PC-9 (cell line): ENCODE data around the gene GATAD2A. TPM values are rescaled to one million over a fixed set of nuclear protein-coding genes. Genes with fewer than 3 reads are reported as not detected.

Experiments used
- BruUV-seq: library from RNA; stranded (reverse); fragments of 400-500 nt; replicated peaks from 2 replicates; lab custom pipeline; 2021; lab: Mats Ljungman, UMichigan
- CTCF ChIA-PET: fragments of 300-600 bp; sonication (Branson Sonifier 250); formaldehyde crosslinking; loops from one replicate; lab custom pipeline; 2022; ENCODE audit warnings: antibody characterized with exemption; lab: Charles Lee
- POLR2A ChIA-PET: fragments of 300-600 bp; sonication (Branson Sonifier 250); formaldehyde crosslinking; loops from one replicate; lab custom pipeline; 2022; ENCODE audit warnings: antibody characterized with exemption; ENCODE audit not compliant: unreplicated experiment; lab: Charles Lee
- DNase-seq, 2 experiments: peaks; one replicate each; pipeline versions ENCODE4 v3.0.0 to v3.0.0-alpha.2; 2015 to 2022; ENCODE audit warnings: mixed read lengths in 1 of 2
- H2AFZ ChIP-seq: fragments of 200-600 bp; sonication (generic); 2 replicates; pipeline ENCODE4 v1.8.1; 2017; ENCODE audit warnings: antibody characterized with exemption
- H3F3A ChIP-seq: fragments of 200-600 bp; sonication (generic); 2 replicates; pipeline ENCODE4 v1.8.1; 2017; ENCODE audit warnings: antibody characterized with exemption, mild to moderate bottlenecking, low read depth; ENCODE audit not compliant: insufficient read depth
- H3K27ac ChIP-seq: fragments of 200-600 bp; sonication (generic); 2 replicates; pipeline ENCODE4 v1.6.1; 2016; ENCODE audit warnings: mixed run types
- H3K27me3 ChIP-seq: fragments of 200-600 bp; sonication (generic); 2 replicates; pipeline ENCODE4 v1.6.1; 2016; ENCODE audit warnings: low read depth, mixed run types; ENCODE audit not compliant: insufficient read depth
- H3K36me3 ChIP-seq: fragments of 200-600 bp; sonication (generic); 2 replicates; pipeline ENCODE4 v1.6.1; 2016; ENCODE audit warnings: low read depth, mixed run types
- H3K4me1 ChIP-seq: fragments of 200-600 bp; sonication (generic); replicated peaks from 2 replicates; pipeline ENCODE4 v1.6.1; 2016; ENCODE audit warnings: mixed run types; ENCODE audit not compliant: insufficient read depth
- H3K4me2 ChIP-seq: fragments of 200-600 bp; sonication (generic); 2 replicates; pipeline ENCODE4 v1.6.1; 2017; ENCODE audit warnings: mixed run types
- H3K4me3 ChIP-seq: fragments of 200-600 bp; sonication (generic); 2 replicates; pipeline ENCODE4 v1.6.1; 2016; ENCODE audit warnings: mixed run types
- H3K79me2 ChIP-seq: fragments of 200-600 bp; sonication (generic); 2 replicates; pipeline ENCODE4 v1.6.1; 2017; ENCODE audit warnings: low read depth, mixed run types
- H3K9me2 ChIP-seq: fragments of 200-600 bp; sonication (generic); 2 replicates; pipeline ENCODE4 v1.8.1; 2017; ENCODE audit warnings: mild to moderate bottlenecking; ENCODE audit not compliant: insufficient read depth
- H3K9me3 ChIP-seq: fragments of 200-600 bp; sonication (generic); 2 replicates; pipeline ENCODE4 v1.8.1; 2016; ENCODE audit warnings: low read depth; ENCODE audit not compliant: insufficient read depth
- H4K20me1 ChIP-seq: fragments of 200-600 bp; sonication (generic); 2 replicates; pipeline ENCODE4 v1.8.1; 2017; ENCODE audit not compliant: insufficient read depth
- EZH2 ChIP-seq: fragments of 200-600 bp; sonication (generic); IDR thresholded peaks from 2 replicates; pipeline ENCODE4 v1.8.0; 2017; ENCODE audit warnings: antibody characterized with exemption, low read depth
- intact Hi-C: fragments of 100-400 bp; cut with micrococcal nuclease; formaldehyde crosslinking; loops from one replicate; pipeline ENCODE4 v1.10.0; 2022; ENCODE audit not compliant: unreplicated experiment
- total RNA-seq: library from RNA; stranded (reverse); gene quantifications from 2 replicates; pipeline ENCODE4 v1.2.3, GENCODE V29; 2021
- TF ChIP-seq, protein P1 (sequence below): fragments of 200-600 bp; sonication (generic); conservative IDR thresholded peaks from 2 replicates; pipeline ENCODE4 v1.6.1; 2017; ENCODE audit warnings: mixed run types, antibody characterized with exemption, mild to moderate bottlenecking, moderate library complexity

The GATAD2A gene
- total RNA-seq, 1 experiment from 2014 or later, result 129 TPM

DNA sequence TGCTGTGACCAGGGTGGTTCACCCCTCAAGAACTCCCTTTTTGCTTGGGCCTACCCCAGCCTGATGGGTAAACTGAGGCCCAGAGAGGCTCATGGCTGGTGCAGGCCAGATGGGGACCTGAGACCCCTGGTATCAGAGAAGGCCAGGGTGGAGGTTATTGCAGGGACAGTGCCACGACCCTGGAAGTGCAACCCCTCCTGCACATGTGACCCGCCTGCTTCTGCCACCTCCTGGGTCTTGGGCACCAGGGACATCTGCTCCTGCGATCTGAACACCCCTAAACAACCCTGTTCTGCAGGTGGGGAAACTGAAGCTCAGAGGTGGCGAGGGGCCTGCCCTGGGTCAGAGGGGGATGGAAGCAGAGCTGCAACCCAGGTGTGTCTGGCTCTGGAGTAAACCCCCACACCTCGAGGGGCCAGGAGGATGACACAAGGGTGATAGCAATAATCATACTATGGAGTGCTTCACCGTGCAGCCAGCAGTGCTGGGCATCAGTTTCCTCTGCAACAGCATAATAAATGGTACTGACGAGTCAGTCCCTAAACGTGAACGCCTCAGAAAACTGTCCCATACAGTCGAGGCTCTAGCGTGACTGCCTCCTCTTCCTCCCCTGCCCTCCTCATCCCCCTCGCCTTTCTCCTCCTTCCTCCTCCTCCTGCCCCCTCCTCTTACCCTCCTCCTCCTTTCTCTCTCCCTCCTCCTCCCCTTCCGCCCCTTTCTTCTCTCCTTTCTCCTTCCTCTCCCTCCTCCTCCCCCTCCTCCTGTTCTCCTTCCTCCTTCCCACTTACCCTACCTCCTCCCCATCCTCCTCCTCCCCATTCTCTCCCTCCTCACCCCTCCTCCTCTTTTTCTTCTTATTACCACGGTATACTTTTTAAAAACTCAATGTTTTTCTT is 127.6 kb downstream of the GATAD2A start:
- Histone ChIP-seq H3K79me2 (no peaks in the 10 kb centered on the region), H3K4me2 (0 out of 2 replicates have a peak overlapping the region, but pooled peaks have one; percentile 31), H3K9me3 (no peaks in the 10 kb centered on the region), H3K27me3 (no peaks in the 10 kb centered on the region), H4K20me1 (peaks cover 5% of the 10 kb centered on the region; the same call in 1 of the 2 replicates), H3K27ac (no peak overlapping the region), H3K4me3 (no peak overlapping the region), H3K4me1 (no peaks in the 10 kb centered on the region), H3K9me2 (no peaks in the 10 kb centered on the region), H3K36me3 (no peaks in the 10 kb centered on the region), H3F3A (peaks cover 47% of the 10 kb centered on the region), H2AFZ (no peak overlapping the region)
- POLR2A ChIA-PET, result no interaction called here
- TF ChIP-seq, protein P1, sequence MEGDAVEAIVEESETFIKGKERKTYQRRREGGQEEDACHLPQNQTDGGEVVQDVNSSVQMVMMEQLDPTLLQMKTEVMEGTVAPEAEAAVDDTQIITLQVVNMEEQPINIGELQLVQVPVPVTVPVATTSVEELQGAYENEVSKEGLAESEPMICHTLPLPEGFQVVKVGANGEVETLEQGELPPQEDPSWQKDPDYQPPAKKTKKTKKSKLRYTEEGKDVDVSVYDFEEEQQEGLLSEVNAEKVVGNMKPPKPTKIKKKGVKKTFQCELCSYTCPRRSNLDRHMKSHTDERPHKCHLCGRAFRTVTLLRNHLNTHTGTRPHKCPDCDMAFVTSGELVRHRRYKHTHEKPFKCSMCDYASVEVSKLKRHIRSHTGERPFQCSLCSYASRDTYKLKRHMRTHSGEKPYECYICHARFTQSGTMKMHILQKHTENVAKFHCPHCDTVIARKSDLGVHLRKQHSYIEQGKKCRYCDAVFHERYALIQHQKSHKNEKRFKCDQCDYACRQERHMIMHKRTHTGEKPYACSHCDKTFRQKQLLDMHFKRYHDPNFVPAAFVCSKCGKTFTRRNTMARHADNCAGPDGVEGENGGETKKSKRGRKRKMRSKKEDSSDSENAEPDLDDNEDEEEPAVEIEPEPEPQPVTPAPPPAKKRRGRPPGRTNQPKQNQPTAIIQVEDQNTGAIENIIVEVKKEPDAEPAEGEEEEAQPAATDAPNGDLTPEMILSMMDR, result no peak
- TF ChIP-seq EZH2, result no peak
- intact Hi-C loops, result loop anchor here (1.0 to 10.0 kb wide), 3 partner anchors 110 to 744 kb away; partner anchors contain the start of gene GMIP
- no peak for DNase-seq
- no TSS peak for BruUV-seq
- CTCF ChIA-PET, result interaction anchor here (0.6 to 1.9 kb wide), 3 partner anchors 20 to 43 kb away, joined by 4 to 19 read pairs (median 9); no protein-coding TSS in a partner anchor

DNA sequence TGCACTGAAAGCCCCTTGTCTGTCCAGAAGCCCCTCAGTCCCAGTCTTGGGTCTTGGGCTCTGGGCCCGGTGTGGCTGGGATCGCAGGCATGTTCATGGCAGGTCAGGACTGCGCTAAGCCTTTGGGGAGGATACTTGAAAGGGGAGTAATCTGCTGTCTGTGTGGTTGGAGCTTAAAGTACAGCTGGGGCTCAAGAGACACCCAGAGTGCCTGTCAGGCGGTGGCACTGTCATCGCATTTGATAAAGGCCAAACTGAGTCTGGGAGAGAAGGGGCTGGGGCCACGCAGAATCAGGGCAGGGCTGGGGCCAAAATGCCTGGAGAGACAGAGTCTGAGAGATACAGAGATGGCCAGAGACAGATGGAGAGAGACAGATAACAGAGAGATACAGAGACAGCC is 128.4 kb downstream of the GATAD2A start:
- Histone ChIP-seq H3F3A (peaks cover 51% of the 10 kb centered on the region), H3K9me3 (no peaks in the 10 kb centered on the region), H3K4me1 (no peaks in the 10 kb centered on the region), H3K79me2 (no peaks in the 10 kb centered on the region), H3K9me2 (no peaks in the 10 kb centered on the region), H3K27me3 (no peaks in the 10 kb centered on the region), H3K4me2 (no peak overlapping the region), H3K27ac (no peak overlapping the region), H3K36me3 (no peaks in the 10 kb centered on the region), H3K4me3 (no peak overlapping the region), H2AFZ (no peak overlapping the region), H4K20me1 (peaks cover 5% of the 10 kb centered on the region; the same call in 1 of the 2 replicates)
- DNase-seq, result no peak
- intact Hi-C loops, result loop anchor here (5.0 to 10.0 kb wide), 2 partner anchors 241 to 743 kb away; no protein-coding TSS in a partner anchor
- TSS peak; percentile 12 for BruUV-seq
- ChIA-PET POLR2A (no interaction called here), CTCF (no interaction called here)
- no peak for TF ChIP-seq EZH2
- TF ChIP-seq, protein P1, result no peak

DNA sequence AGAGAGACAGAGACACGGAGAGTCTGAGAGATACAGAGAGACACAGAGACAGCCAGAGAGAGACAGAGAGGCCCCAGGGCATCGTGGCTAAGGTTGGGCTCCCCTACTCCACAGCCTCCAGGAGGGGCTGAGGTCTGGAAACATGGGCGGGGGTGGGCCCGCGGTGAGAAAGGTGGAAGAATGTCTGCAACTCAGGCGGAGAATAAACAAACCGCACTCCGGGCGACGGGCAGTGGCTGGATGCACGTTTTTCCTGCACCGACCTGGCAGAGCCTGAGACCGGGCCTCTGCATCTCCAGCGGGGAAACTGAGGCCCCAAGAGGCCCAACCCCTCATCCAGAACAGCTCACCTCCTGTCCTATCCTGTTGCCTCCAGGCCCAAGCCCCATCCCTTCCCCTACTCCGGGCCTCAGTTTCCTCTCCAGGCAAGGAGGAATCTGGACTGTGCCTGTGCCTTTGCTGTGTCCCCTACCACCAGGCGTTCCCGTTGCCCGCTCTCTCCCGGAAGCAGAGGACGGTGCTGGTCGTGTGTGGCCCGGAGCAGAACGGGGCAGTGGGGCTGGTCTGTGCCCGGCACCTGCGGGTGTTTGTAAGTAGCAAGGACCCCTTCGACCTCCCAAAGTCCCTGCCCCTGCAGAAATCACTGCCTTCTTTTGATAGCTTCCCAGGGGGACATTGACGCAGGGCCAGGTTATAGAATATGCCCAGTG is 129.2 kb downstream of the GATAD2A start:
- Histone ChIP-seq H3K9me3 (no peaks in the 10 kb centered on the region), H3K27me3 (no peaks in the 10 kb centered on the region), H2AFZ (no peak overlapping the region), H3K9me2 (no peaks in the 10 kb centered on the region), H3K4me1 (no peaks in the 10 kb centered on the region), H3K79me2 (no peaks in the 10 kb centered on the region), H3K36me3 (no peaks in the 10 kb centered on the region), H3K27ac (no peak overlapping the region), H3F3A (peaks cover 57% of the 10 kb centered on the region), H3K4me3 (no peak overlapping the region), H3K4me2 (no peak overlapping the region), H4K20me1 (peaks cover 5% of the 10 kb centered on the region; the same call in 1 of the 2 replicates)
- no peak for DNase-seq
- no peak for TF ChIP-seq EZH2
- TF ChIP-seq, protein P1, result no peak
- intact Hi-C loops, result loop anchor here (5.0 to 10.0 kb wide), 2 partner anchors 240 to 743 kb away; no protein-coding TSS in a partner anchor
- CTCF ChIA-PET, result no interaction called here
- POLR2A ChIA-PET, result no interaction called here
- no TSS peak for BruUV-seq
